ENCODE measurements around the gene SELENON.

Gene SELENON

DNA sequence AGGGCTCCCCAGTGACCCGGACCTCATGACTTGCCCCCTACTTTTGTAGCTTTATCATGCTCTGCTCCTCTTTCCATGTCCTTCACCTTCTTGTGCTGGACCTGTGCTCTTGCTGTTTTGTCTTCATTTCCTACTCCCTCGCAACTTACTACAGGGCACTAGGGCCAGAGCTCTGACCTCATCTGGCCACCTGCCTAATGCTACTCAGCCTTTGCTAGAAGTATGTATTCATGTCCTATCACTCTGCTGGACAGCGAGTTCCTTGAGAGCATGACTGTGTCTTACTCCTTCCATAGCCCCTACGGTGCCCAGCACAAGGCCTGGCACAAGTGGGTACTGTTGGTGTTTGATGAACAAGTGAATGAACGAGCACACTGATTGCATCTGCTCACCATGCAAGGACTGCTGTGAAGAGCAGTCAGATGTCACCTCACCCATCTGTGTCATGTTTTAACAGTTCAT is 21.7 kb downstream of the SELENON start:
- H3K9me3 ChIP-seq = no peaks in the 10 kb centered on the region
- H3K4me2 ChIP-seq = peak overlapping the region; percentile 95
- TF ChIP-seq Cebpa-rat (IDR thresholded peaks at IDR 0.05) = no peak
- H4K20me1 ChIP-seq = peaks cover 44% of the 10 kb centered on the region
- no peaks in the 10 kb centered on the region for H3K27me3 ChIP-seq
- peaks cover 38% of the 10 kb centered on the region for H3K36me3 ChIP-seq
- H3K4me1 ChIP-seq = peaks cover 36% of the 10 kb centered on the region
- H3K9ac ChIP-seq = peak overlapping the region; percentile 92
- H3K27ac ChIP-seq = no peak overlapping the region
- H3K4me3 ChIP-seq = peak overlapping the region; percentile 95

DNA sequence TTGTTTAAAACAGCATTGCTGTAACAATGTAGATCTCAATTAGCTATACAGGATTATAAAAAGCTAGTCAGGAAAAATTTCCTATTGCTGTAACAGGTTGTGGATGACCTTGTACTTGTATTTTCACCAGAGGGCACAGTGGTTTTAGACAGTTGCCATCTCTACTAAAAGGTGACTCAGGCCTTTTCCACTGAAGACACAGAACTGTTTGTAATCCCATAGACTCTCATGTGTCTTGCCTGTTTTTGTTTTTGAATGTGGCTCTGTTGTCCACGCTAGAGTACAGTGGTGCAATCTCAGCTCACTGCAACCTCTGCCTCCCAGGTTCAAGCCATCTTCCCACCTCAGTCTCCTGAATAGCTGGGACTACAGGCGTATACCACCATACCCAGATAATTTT is 25.6 kb downstream of the SELENON start:
- Histone ChIP-seq H3K27ac (no peak overlapping the region), H3K4me1 (peaks cover 15% of the 10 kb centered on the region), H3K36me3 (peaks cover 74% of the 10 kb centered on the region), H3K9me3 (no peaks in the 10 kb centered on the region), H3K9ac (no peak overlapping the region), H3K27me3 (no peaks in the 10 kb centered on the region), H3K4me3 (no peak overlapping the region), H3K4me2 (no peak overlapping the region), H4K20me1 (peaks cover 44% of the 10 kb centered on the region)
- TF ChIP-seq Cebpa-rat (IDR thresholded peaks at IDR 0.05) = no peak

DNA sequence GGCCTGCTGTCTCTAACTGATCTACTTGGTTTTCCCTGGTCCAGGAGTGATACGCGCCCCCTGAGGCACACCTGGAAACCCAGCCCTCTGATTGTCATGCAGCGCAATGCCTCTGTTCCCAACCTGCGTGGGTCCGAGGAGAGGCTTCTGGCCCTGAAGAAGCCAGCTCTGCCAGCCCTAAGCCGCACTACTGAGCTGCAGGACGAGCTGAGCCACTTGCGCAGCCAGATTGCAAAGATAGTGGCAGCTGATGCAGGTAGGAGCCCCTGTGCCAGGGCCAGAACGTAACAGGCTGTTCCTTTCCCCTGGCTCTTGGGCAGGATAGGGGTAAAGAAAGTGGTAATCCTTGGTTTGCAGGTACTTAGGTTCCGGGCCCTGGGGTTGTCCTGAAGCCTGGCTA is 26.6 kb downstream of the SELENON start:
- Histone ChIP-seq H3K27me3 (no peaks in the 10 kb centered on the region), H3K4me2 (no peak overlapping the region), H3K36me3 (peaks cover 83% of the 10 kb centered on the region), H3K9ac (no peak overlapping the region), H4K20me1 (peaks cover 39% of the 10 kb centered on the region), H3K27ac (no peak overlapping the region), H3K4me1 (peaks cover 13% of the 10 kb centered on the region), H3K4me3 (no peak overlapping the region), H3K9me3 (no peaks in the 10 kb centered on the region)
- TF ChIP-seq Cebpa-rat (IDR thresholded peaks at IDR 0.05) = no peak

DNA sequence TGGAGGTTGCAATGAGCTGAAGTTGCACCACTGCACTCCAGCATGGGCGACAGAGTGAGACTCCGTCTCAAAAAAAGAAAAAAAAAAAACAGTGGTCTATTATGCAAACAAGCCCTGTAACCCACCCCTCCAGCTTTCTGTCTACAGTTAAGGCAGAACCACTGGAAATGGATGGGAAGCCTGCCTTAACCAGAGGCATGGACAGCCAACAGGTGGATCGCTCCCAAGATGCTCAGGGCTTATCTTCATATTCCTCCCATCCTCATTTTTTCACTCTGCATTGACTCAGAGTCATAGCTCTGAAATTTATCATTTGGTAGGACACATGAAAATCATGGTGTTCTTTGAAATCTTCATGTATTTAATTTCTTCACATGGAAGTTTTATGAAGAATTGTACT is 28.5 kb downstream of the SELENON start:
- Histone ChIP-seq H3K9me3 (no peaks in the 10 kb centered on the region), H3K27me3 (no peaks in the 10 kb centered on the region), H3K4me3 (no peak overlapping the region), H3K9ac (no peak overlapping the region), H3K4me2 (no peak overlapping the region), H3K27ac (no peak overlapping the region), H4K20me1 (peaks cover 31% of the 10 kb centered on the region), H3K36me3 (peaks cover 95% of the 10 kb centered on the region), H3K4me1 (peaks cover 16% of the 10 kb centered on the region)
- TF ChIP-seq Cebpa-rat (IDR thresholded peaks at IDR 0.05) = no peak

DNA sequence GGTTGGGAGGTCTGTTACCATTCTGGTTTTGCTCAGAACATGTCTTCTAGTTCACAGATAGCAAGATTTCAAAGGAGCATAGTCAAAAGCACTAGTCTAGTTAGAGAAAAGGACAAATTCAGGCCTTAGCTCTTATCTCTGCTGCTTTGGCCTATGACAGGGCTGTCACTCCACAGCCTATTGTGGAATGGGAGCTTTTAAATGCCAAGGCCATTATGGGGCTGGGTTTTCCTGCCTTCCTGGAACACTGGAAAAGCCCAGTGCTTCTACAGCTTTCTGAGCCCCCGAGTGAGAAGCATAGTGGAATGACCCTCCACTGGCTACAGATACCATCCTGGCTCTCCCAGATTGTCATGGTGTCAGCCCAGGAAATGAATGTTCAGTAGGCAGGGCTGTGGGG is 29.1 kb downstream of the SELENON start:
- Histone ChIP-seq H3K9ac (no peak overlapping the region), H3K4me3 (no peak overlapping the region), H3K4me1 (peaks cover 16% of the 10 kb centered on the region), H3K27ac (no peak overlapping the region), H3K9me3 (no peaks in the 10 kb centered on the region), H3K4me2 (no peak overlapping the region), H4K20me1 (peaks cover 25% of the 10 kb centered on the region), H3K27me3 (no peaks in the 10 kb centered on the region), H3K36me3 (peaks cover 95% of the 10 kb centered on the region)
- no peak for TF ChIP-seq Cebpa-rat (IDR thresholded peaks at IDR 0.05)

DNA sequence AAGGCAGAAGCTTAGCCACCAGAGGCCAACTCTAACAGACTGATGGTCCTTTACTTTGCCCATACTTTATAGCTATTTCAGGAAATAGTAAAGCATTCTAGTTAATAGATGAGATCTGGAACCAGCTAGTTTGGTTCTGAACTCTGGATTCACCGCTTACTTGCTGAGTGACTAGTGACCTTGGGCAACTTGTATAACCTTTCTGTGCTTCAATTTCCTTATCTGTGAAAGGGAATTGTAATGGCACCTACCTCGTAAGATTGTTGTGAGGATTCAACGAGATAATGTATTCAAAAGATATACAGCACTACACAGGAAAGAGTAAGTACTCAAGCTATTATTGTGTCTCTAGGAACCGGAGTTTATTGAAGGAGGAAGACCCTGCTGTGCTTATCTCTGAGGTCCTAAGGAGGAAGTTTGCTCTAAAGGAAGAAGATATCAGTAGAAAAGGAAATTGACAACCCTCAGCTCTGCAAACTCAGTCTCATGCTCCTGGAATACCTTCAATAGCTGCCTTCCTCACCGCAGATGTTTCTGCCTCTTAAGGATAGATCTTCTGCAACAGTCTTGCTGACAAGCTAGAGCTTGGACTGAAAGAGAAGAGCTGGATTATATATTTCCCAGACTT is 31.7 kb downstream of the SELENON start:
- Histone ChIP-seq H3K27me3 (no peaks in the 10 kb centered on the region), H3K4me2 (peak overlapping the region; percentile 31), H3K4me1 (peaks cover 16% of the 10 kb centered on the region), H3K4me3 (no peak overlapping the region), H3K9ac (no peak overlapping the region; the same call in 1 of the 2 replicates), H3K9me3 (no peaks in the 10 kb centered on the region), H3K27ac (no peak overlapping the region), H4K20me1 (peaks cover 10% of the 10 kb centered on the region), H3K36me3 (peaks cover 97% of the 10 kb centered on the region)
- TF ChIP-seq Cebpa-rat (IDR thresholded peaks at IDR 0.05) = no peak

DNA sequence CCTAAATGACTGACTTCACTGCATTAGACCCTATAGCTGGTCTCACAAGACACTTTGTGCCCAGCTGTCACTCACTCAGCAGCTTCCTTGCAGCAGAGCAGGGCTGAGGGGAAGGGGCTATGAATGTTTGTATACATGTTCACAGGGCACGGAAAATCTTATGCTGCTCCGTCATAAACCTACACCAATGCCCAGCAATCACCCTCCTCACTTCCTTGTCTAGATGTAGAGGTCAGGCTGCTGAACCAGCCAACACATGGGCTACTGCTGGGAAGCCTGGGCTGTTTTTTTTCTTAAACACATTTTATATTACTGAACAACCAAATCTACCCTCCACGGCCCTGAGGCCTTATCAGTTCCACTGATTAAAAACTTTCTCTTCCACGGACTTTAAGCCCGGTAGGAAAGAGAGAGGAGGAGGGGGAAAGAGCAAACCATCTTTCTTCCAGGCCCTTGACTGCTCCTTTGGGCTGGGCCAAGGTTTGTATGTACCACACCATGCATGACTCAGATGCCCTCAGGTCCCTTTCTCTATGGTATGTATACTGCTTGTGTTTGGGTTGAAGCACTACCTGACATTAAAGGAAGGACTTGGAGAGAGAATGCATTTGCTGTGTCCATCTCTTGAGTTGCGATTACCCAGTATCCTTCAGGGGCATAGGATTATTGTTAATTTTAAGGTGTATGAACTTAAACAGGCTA is 32.5 kb downstream of the SELENON start:
- Histone ChIP-seq H3K27ac (no peak overlapping the region), H3K9me3 (no peaks in the 10 kb centered on the region), H4K20me1 (peaks cover 10% of the 10 kb centered on the region; the same call in 1 of the 2 replicates), H3K4me3 (no peak overlapping the region), H3K36me3 (peaks cover 96% of the 10 kb centered on the region), H3K4me2 (peak overlapping the region; percentile 31), H3K27me3 (no peaks in the 10 kb centered on the region), H3K9ac (no peak overlapping the region; the same call in 1 of the 2 replicates), H3K4me1 (peaks cover 16% of the 10 kb centered on the region)
- no peak for TF ChIP-seq Cebpa-rat (IDR thresholded peaks at IDR 0.05)

DNA sequence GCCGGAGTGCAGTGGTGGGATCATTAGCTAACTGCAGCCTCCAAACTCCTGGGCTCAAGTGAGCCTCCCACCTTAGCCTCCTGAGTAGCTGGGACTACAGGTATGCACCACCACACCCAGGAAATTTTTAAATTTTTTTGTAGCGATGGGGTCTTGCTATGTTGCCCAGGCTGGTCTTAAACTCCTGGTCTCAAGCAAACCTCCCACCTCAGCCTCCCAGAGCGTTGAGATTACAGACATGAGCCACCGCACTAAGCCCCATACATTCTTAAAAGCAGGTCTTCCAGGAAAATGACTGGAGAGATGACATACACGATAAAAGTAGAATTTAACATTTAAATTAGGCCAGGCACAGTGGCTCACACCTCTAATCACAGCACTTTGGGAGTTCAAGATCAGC is 33.2 kb downstream of the SELENON start:
- Histone ChIP-seq H3K4me1 (peaks cover 16% of the 10 kb centered on the region), H3K27me3 (no peaks in the 10 kb centered on the region), H3K36me3 (peaks cover 90% of the 10 kb centered on the region)

DNA sequence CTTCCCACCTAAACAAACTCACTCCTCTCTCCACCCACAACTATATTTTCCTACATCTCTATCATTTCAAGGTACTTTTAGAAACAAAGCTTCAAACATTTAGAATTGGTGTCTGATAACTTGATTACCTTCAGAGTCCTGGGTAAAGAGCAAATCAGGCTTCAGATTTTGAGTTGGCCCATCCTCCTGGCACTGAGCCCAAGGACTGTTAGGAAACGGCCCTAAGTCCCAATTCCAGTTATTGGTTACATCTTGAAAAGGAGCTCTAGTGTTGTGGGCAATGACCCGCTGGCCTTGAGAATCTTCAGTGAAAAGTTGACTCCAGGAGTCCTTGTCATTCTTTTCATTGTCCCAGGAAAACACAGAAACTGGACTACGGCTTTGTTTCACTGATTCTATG is 34.9 kb downstream of the SELENON start:
- H3K4me3 ChIP-seq = no peak overlapping the region
- no peak overlapping the region for H3K4me2 ChIP-seq
- H3K9ac ChIP-seq = no peak overlapping the region
- no peak for TF ChIP-seq Cebpa-rat (IDR thresholded peaks at IDR 0.05)
- H3K4me1 ChIP-seq = peaks cover 16% of the 10 kb centered on the region
- H3K27ac ChIP-seq = no peak overlapping the region
- H3K9me3 ChIP-seq = peaks cover 8% of the 10 kb centered on the region
- no peaks in the 10 kb centered on the region for H3K27me3 ChIP-seq
- peaks cover 81% of the 10 kb centered on the region for H3K36me3 ChIP-seq
- H4K20me1 ChIP-seq = peaks cover 10% of the 10 kb centered on the region; the same call in 1 of the 2 replicates

More for the DNA sequence above, 33.2 kb downstream of the SELENON start:
- H3K27ac ChIP-seq = no peak overlapping the region
- no peak for TF ChIP-seq Cebpa-rat (IDR thresholded peaks at IDR 0.05)
- no peak overlapping the region for H3K4me2 ChIP-seq
- H4K20me1 ChIP-seq = peaks cover 10% of the 10 kb centered on the region; the same call in 1 of the 2 replicates
- no peaks in the 10 kb centered on the region for H3K9me3 ChIP-seq
- no peak overlapping the region for H3K9ac ChIP-seq
- no peak overlapping the region for H3K4me3 ChIP-seq

DNA sequence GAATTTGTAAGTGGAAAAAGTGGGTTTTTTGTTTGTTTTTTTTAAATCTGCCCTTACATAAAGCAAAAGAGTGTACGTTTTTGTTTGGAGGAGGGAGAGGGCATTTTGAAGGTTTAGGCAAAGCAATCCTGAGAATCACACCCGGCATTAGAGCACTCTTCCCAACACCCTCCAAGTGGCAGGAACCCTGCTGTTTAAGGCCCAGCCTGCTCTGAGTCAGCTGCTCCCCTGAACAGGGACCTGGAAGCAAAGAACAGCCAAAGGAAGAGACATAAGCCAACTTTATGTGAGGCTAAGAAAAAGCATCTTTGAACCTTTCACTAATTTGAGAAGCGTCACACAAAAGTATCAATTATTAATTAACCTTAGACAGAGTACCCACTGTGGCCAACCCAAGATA is 36.7 kb downstream of the SELENON start:
- no peak overlapping the region for H3K9ac ChIP-seq
- H3K4me3 ChIP-seq = no peak overlapping the region
- peaks cover 9% of the 10 kb centered on the region for H3K4me1 ChIP-seq
- peaks cover 10% of the 10 kb centered on the region; the same call in 1 of the 2 replicates for H4K20me1 ChIP-seq
- peaks cover 64% of the 10 kb centered on the region for H3K36me3 ChIP-seq
- peaks cover 14% of the 10 kb centered on the region for H3K9me3 ChIP-seq
- H3K27ac ChIP-seq = no peak overlapping the region
- no peaks in the 10 kb centered on the region for H3K27me3 ChIP-seq
- TF ChIP-seq Cebpa-rat (IDR thresholded peaks at IDR 0.05) = no peak
- no peak overlapping the region for H3K4me2 ChIP-seq
